ENCODE measurements around the gene GET3.
"Not testable (repeated sequence)": the region's sequence is repeated elsewhere in the genome, so short reads cannot be mapped to it uniquely, and the experiment has no call there.

Gene GET3

GRCh38 chr19:12736995-12737834, at the start of gene GET3:
GET3 (plus strand) TSS chr19:12737497; CDS start chr19:12737506, 9 bp downstream.
- peak; percentile 100 for DNase-seq (ENCODE audit: low read depth)

GRCh38 chr19:12689012-12689411, 48.3 kb upstream of the GET3 start:
- no peak for DNase-seq (ENCODE audit: low read depth)

- DNase-seq (ENCODE audit: low read depth): no peak
Observed at GRCh38 chr19:12689581-12690216, 47.6 kb upstream of the GET3 start.

GRCh38 chr19:12692960-12693359, 44.3 kb upstream of the GET3 start:
- no peak for DNase-seq (ENCODE audit: low read depth)

GRCh38 chr19:12694641-12695040, 42.7 kb upstream of the GET3 start:
- DNase-seq (ENCODE audit: low read depth): no peak

- no peak for DNase-seq (ENCODE audit: low read depth)
Observed at GRCh38 chr19:12695096-12695495, 42.2 kb upstream of the GET3 start.

- no peak for DNase-seq (ENCODE audit: low read depth)
Observed at GRCh38 chr19:12695514-12695913, 41.8 kb upstream of the GET3 start.

- DNase-seq (ENCODE audit: low read depth): no peak
Observed at GRCh38 chr19:12695997-12696365, 41.3 kb upstream of the GET3 start.

- DNase-seq (ENCODE audit: low read depth): peak; percentile 64
Observed at GRCh38 chr19:12696366-12697335, 40.6 kb upstream of the GET3 start, which contains the start of gene FBXW9. FBXW9 (minus strand) TSS chr19:12696631; CDS start chr19:12696581, 50 bp downstream.

GRCh38 chr19:12697425-12697824, 39.9 kb upstream of the GET3 start:
- not testable (repeated sequence) for DNase-seq (ENCODE audit: low read depth)

GRCh38 chr19:12698138-12698537, 39.2 kb upstream of the GET3 start:
- DNase-seq (ENCODE audit: low read depth): no peak

GRCh38 chr19:12701596-12702282, 35.6 kb upstream of the GET3 start:
- DNase-seq (ENCODE audit: low read depth): no peak

- no peak for DNase-seq (ENCODE audit: low read depth)
Observed at GRCh38 chr19:12703046-12703445, 34.3 kb upstream of the GET3 start.

- DNase-seq (ENCODE audit: low read depth): no peak
Observed at GRCh38 chr19:12705169-12705568, 32.1 kb upstream of the GET3 start.

GRCh38 chr19:12705654-12706331, 31.5 kb upstream of the GET3 start:
- no peak for DNase-seq (ENCODE audit: low read depth)

- no peak for DNase-seq (ENCODE audit: low read depth)
Observed at GRCh38 chr19:12706332-12706718, 31.0 kb upstream of the GET3 start.

GRCh38 chr19:12708641-12709040, 28.7 kb upstream of the GET3 start:
- no peak for DNase-seq (ENCODE audit: low read depth)

- DNase-seq (ENCODE audit: low read depth): no peak
Observed at GRCh38 chr19:12711187-12711586, 26.1 kb upstream of the GET3 start.

- DNase-seq (ENCODE audit: low read depth): not testable (repeated sequence)
Observed at GRCh38 chr19:12712077-12712476, 25.2 kb upstream of the GET3 start.

- DNase-seq (ENCODE audit: low read depth): not testable (repeated sequence)
Observed at GRCh38 chr19:12713304-12713703, 24.0 kb upstream of the GET3 start.

GRCh38 chr19:12715102-12715501, 22.2 kb upstream of the GET3 start:
- no peak for DNase-seq (ENCODE audit: low read depth)
